ENCODE data around the gene PGRMC2.

The PGRMC2 gene, protein sequence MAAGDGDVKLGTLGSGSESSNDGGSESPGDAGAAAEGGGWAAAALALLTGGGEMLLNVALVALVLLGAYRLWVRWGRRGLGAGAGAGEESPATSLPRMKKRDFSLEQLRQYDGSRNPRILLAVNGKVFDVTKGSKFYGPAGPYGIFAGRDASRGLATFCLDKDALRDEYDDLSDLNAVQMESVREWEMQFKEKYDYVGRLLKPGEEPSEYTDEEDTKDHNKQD

DNA sequence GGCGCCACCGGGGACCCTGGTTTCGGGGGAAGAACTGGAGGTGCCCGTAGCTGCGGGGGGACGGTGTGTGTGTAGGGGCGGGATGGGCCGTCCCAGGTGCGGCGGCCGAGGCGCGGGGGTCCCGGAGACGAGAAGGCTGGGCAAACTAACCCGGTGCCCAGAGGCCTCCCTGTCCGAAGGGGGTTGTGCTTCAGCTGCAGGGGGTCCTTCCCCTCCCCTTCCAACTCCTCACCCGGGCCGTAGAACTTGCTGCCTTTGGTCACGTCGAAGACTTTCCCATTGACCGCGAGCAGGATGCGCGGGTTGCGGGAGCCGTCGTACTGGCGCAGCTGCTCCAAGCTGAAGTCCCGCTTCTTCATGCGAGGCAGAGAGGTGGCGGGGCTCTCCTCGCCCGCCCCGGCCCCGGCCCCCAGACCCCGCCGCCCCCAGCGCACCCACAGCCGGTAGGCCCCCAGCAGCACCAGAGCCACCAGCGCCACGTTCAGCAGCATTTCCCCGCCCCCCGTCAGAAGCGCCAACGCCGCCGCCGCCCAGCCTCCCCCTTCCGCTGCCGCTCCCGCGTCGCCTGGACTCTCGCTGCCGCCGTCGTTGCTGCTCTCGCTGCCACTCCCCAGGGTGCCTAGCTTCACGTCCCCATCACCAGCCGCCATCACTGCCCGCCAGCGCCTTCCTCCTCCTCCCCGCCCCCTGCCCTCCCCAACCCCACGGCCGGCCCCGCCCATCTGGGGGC, at the start of gene PGRMC2:
PGRMC2 (minus strand) TSS at position 673 of the 730 bp plus-strand sequence; CDS start at position 650, 23 bp downstream.
- no peak for DNase-seq (ENCODE audit: low read depth in 2 of 2)

DNA sequence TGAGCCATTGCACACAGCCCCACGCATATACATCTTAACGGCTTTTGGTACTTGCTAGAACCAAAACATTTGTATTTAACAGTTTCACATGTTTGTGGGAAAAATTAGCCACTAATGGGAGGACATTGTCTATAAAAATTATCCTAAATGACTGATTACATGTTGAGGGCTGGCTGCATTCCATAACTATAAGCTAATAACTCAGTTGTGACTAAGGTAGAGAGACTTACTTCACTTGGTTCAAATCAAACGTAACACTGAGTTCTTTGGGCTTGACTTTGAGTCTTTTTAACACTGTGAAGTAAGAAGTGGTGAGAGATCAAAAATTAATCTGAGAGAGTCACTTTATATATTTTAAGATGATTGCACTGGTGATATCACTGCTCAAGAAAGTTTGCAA, 47.9 kb upstream of the PGRMC2 start:
- no peak for DNase-seq (ENCODE audit: low read depth in 2 of 2)

DNA sequence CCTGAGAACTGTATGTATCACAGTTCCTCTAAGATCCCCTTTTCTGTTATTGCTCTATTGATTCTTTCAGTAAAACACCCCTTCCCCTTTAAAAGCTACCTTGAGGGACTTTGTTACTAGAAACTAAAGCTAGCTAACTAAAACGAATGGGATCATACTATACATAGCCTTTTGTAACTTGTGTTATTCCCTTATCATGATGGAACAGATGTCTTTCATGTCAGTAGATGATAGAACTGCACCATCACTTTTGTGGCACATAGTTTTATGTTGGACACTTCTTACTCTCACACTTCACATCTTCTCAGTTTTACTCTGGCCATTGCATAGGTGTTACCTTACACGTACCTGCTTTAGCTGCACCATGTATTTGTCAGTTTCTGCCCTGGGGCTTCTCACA, 46.6 kb upstream of the PGRMC2 start:
- DNase-seq (ENCODE audit: low read depth in 2 of 2) = no peak

DNA sequence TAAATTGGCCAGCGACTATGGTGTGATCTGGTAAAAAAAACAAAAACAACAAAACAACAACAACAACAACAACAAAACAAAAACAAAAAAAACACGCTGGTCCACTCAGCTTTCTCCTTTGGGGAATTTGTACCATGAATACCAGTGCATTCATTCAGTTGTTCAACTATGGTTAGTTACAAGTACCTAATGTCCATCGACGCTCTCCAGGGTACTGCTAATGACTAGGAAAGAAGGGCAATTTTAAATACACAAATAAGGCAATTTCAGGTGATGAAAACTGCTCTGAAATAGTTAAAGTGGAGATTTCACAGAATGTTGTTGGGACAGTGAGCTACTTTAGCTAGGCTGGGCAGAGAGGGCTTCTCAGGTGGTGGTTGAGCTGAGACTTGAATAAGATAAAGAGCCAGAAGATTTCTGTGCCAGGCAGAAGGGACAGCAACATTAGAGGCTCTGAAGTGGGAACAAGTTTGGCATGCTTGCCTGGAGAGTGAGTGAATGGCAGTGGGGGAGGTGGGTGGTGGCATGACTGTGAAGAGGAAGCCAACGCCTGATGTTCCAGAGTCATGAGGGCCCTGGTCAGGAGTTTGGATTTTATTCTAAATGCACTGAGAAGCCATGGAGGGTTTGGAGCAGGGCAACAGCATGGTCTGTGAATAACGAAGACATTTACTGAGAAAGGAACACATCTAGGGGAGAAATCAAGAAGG, 45.9 kb upstream of the PGRMC2 start:
- DNase-seq (ENCODE audit: low read depth in 2 of 2) = no peak

DNA sequence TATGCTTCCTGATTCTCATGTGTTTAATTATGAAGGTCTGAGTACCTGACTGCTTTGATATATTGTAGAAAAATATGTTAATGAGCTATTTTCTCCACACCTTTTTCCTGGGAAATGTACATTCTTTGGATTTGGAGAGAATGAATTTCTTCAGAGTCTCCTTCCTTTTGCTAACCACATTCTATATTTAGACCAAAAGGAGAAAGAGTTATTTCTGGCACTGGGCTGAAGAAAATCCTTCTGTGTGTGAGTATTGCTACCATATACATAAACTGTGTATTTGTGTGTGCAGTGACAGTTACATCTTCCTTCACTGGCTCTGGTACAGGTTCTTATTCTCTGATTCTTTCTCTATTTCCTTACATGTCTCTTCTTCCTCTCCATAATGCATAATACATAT, 44.5 kb upstream of the PGRMC2 start:
- DNase-seq (ENCODE audit: low read depth in 2 of 2) = no peak

DNA sequence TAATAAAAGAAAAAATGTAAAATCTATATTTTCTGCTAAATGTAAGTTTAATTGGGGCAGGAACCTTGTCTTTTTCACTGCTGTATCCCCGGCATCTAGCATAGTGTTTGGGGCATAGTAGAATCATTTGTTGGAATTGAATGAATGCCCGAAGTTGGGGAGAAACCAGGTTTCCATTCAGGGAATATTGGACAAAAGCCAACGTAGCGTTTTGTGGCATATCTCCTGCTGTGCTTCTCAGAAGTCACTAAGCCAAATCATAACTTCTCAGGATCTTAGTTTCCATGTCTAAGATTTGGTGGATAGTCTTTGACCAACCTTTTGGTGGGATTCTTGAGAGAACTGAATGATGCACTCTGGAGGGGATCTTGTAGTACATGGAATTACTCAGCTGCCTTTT, 42.0 kb upstream of the PGRMC2 start:
- no peak for DNase-seq (ENCODE audit: low read depth in 2 of 2)

DNA sequence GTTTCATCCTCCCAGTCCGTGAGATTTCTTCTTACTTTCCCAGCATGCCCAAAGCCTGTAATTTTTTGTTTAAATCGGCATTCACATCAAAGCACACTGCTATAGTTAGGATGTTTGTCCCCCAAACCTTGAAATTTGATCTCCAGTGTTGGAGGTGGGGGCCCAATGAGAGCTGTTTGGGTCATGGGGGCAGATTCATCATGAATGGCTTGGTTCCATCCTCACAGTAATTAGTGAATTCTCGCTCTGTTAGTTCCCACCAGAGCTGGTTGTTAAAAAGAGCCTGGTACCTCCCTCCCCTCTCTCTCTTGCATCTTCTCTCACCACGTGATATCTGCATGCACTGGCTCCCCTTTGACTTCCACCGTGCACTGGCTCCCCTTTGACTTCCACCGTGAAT, 40.5 kb upstream of the PGRMC2 start:
- no peak for DNase-seq (ENCODE audit: low read depth in 2 of 2)

DNA sequence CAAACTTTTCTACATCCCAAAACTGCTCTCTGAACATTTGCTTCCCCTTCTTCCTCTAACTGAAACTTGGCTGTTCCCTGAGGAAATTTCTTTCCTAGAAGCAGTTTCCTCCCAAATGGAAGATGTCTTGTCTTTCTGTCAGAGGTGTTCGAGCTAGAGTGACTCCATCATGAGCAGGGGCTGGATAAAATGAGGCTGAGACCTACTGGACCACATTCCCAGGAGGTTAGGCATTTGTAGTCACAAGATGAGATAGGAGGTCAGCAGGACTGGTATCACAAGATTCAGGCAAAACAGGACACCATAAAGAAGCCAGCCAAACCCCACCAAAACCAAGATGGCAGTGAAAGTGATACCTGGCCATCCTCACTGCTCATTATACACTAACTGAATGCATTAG, 35.8 kb upstream of the PGRMC2 start:
- no peak for DNase-seq (ENCODE audit: low read depth in 2 of 2)

DNA sequence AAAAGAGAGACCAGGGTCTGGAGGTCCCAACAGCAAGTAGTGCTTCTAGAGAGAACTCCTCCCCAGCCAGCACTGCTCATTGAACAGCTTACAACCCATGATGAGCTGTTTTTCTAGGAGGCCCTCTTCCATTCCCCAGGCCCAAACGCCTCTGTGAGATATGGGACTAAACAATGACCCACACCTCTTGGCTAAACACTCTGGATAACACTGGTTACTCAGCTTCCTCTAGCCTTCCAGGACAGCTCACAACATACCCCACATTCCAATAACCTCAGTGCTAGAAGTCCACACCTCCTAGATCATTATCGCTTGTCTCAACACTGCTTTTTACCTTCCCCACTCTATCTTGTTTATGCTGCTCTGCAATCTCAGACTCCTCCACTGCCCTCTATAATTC, 35.4 kb upstream of the PGRMC2 start:
- no peak for DNase-seq (ENCODE audit: low read depth in 2 of 2)

DNA sequence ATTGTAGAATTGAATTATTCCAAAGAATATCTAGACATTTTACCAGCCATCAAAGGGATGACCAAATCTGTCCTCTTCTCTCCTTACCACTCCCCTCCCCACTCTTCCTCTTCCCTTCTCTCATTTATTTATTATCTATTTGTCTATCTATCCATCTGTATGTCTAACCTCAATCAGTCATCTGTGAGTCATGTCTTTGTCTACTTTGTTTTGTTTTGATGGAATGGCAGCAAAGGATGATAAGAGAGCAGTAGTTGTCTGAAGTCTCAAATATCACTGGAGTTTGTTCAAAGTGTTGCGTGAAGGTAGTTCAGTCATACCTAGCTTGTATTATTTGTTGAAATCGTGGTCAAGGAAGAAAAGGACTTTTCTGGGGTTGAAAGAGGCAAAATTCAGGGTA, 34.7 kb upstream of the PGRMC2 start:
- DNase-seq (ENCODE audit: low read depth in 2 of 2) = no peak

DNA sequence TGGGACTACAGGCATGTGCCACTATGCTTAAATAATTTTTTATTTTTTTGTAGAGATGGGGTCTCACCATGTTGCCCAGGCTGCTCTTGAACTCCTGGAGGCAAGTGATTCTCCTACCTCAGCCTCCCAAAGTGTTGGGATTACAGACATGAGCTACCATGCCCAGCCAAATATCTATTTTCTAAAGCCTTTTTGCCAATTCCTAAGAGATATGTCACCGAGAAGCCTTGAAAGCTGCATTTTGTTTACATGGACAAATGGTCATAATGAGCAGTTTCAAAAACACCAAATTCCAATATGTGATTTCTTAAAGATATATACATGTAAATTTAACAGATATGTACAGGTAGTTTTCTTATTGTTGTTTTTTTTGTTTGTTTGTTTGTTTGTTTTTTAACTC, 33.0 kb upstream of the PGRMC2 start:
- no peak for DNase-seq (ENCODE audit: low read depth in 2 of 2)

DNA sequence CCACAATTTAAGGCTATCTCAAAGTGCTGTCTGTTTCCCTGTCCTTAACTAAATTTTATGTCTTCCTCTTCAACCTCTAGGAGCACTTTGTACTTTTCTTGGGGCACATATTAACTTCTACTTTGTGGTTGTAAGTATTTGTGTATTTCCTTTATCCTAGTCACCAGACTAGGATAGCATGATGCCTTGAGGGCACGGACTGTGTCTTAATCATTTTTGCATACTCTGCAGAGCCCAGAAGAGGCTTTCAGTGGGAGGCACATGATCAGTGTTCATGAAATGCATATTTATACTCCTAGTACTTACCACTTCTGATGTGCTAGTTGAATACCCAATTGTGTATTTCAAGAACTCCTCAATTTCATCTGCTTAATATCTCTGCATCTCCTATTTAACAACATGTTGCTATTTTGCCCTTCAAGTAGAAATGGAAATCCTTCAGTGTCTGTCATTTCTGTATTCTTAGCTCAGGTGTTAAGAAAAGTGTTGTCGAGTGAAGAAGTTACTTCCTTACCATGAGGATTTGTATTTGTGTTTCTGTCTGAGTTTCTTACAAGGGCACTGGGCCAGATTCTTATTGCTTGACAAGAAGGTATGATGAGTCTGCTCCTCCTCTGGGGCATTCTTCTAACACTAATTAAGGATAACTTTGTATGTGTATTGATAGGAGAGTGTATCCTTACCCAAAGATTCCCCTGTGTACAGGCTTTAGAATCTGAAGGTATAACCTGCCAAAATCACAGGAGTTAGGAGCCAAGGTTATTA, 28.3 kb upstream of the PGRMC2 start:
- DNase-seq (ENCODE audit: low read depth in 2 of 2) = no peak

DNA sequence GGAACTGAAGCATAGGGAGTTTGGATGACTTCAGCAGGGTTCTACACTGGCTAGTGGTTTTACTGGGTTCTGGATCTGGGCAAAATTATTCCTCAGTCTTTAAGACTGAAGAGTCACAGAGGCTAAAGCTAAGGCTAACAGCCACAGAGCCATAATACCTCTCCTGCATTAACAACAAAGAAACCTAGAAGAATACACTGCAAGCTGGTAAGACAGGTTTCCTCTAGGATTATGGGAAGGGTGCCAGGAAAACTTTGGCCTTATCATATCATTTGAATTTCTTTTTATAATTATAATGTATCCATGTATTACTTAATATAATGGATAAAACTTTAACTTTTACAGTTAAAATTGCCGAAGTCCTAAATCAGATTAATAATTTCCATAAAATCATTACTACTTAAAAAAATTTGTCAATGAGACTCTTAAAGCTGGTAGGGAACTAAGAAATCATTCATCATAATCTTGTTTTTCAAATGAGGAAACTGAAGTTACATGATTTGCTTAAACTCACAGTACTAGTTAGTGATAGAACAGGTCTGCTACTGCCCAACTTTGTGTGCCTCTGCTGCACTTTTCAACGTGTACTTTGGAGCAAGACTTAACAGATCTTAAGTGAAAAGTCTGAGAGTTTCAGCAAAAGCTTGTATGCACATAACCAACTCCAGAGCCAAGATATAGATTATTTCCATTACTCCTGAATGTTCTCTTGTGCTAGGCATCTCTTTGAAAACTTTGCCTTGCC, 24.2 kb upstream of the PGRMC2 start:
- no peak for DNase-seq (ENCODE audit: low read depth in 2 of 2)

DNA sequence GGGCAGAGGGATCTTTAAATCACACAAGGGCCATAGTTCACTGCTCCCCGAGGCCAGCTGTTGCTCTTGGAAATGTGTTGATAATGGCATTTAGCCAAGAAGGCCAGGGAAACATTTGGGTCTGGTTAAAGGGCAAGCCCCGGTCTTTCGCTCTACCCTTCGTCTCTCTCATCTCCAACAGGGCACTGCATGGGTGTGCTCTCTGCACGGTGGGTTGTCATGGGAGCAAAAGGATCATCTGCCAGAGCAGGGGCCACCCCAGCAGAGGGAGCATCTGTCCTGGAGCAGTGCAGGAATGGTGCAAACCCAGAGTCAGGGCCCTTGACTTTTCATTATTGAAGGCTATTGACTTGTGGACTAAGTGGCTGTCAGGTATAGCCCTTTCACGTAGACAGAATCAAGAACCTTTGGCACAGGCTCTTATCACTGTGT, 22.7 kb upstream of the PGRMC2 start:
- no peak for DNase-seq (ENCODE audit: low read depth in 2 of 2)

DNA sequence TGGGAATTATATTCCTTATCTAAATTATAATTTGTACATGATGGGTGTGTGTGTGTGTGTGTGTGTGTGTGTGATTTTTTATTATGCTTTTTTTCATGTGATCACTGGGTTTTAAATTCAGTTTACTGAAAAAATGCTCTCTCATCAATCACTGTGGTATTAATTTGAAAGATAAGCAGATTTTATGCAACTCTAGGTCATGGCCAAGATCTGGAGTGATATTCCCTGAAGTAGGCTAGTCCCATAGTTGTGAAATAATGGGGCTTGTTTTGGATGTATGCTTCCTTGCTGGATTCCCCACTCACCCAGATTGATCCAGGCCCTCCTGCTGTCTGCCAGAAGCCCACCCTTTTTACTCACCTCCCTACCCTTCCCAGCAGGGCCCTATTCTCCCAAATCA, 22.0 kb upstream of the PGRMC2 start:
- no peak for DNase-seq (ENCODE audit: low read depth in 2 of 2)

DNA sequence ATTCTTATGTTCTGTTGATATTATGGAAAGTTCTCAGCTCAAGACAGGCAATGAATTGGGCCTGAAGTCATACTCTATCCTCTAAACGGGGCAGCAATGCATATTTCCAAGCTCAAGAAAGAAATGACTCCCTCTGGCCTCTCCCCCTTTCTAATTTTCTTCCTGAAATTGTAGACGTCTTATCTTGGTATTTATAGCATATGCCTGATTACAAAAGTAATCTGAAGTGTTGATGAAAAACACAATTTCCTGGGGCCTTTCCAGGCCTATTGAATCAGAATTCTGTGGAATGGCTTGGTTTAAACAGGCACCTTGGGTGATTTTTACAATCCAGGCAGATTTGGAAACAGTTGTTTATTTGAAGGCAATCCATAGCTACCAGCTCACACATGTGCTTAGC, 21.4 kb upstream of the PGRMC2 start:
- DNase-seq (ENCODE audit: low read depth in 2 of 2) = no peak

DNA sequence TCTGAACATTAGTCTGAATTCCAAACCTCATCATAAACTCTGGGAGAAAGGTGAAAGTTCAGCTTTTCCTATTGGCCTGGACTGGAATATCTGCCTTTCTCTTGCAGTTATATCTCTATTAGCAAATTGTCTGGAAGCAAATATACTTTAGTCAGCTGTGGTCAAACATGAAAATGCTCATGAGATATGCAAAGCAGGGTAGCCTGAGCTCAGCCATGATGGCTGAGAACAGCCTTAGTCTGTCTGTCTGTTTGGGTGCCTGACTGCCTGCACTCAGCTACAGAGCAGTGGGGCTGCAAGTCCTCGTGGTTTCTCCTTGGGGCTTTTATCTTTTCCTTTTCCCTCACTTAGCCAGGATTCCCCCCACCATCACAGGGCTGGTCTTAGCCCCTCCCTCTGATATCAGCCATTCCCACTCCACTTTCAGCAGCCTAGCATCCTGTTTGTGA, 19.5 kb upstream of the PGRMC2 start:
- DNase-seq (ENCODE audit: low read depth in 2 of 2) = no peak

DNA sequence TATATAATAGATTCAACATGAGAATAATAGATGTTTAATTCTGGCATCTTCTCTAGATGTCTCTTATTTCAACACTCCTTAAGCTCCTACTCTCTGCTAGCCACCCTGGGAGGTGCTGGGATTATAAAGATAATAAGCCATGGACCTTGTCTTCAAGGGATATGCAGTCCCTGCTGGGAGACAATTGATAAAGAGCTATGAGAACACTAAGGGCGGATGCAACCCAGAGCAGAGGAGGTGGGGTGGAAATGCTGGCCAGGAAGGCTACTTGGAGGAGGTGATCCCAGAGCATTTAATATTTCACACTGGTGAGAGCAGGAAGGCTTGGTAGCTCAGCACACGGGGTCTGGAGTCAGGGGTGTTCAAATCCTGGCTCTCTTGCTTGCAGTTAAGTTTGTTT, 18.3 kb upstream of the PGRMC2 start:
- no peak for DNase-seq (ENCODE audit: low read depth in 2 of 2)

DNA sequence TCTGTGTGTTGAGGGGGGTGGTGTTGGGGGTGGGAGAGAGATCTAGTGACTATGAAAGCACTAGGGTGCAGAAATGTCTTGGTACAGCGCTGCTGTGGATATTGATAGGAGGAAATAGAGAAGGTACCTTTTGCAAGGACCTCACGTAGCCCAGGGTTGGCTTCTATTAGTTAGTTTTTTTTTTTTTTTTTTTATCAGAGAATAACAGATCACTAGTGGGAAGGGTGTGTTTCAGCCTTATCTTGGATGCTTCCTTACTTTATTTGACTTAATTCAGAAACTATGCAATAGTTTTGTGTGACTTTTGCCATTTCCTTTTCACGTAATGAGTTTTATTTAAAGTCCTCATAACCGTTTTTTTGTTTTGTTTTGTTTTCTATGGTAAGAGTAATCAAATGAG, 16.4 kb upstream of the PGRMC2 start:
- no peak for DNase-seq (ENCODE audit: low read depth in 2 of 2)

DNA sequence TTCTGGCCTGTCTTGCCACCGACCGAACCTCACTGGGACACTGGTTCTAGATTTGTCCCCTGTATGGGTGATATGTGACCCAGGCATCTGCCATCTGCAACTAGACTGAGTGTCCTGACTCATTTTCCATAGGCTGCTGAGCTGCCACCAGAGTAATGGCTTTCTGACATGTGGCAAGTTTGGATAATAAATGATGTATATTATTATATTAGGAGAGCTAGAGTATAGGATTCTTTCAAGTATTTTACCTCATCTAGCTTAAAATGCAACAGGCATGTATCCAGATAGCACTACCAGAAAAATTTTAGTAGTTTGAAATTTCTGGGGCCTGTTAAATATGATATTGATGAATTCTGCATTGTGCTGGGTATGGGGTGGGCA, 15.8 kb upstream of the PGRMC2 start:
- no peak for DNase-seq (ENCODE audit: low read depth in 2 of 2)

DNA sequence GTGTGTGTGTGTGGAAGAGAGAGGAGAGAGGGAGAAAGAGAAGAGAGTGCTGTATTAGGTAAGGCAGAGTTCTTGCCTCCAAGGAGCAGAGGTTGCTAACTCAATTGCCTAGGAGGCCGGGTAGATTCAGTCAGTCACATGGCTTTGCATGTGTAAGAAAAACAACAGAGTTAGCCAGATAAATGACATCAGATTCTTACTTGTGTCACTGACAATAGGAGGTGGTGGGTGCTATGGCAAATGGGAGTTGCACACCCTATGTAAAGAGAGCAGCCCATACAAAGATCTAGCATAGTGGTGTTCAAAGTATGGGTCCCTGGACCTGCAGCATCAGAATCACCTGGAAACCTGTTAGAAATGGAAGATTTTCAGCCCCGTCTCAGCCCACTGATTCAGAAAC, 14.4 kb upstream of the PGRMC2 start:
- no peak for DNase-seq (ENCODE audit: low read depth in 2 of 2)

DNA sequence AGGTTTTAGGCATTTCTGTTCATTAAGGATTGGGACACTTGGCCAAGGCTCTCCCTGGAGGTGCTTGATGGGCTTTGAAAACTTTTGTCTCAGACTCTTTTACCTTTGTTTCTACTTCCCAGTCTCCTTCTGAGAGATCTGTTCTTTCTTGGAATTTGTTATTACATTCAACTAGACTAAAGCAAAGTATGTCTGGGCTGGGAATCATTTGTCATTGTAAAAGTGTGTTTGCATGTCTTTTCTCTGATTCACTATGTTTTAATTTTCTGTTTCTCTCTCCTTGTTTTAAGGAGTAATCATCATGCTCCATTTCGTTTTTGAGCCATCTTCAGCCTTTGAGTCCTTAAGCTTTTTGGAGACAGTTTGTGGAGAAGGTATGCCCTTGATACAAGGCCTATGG, 12.2 kb upstream of the PGRMC2 start:
- DNase-seq (ENCODE audit: low read depth in 2 of 2) = no peak

Measured in stimulated activated CD8-positive, alpha-beta memory T cell treated with anti-CD3 and anti-CD28 coated beads, Interleukin-7, amount 100 ng/mL, for 1 hour (primary cell).